ENCODE data around the gene FMNL3. TPM values are rescaled to one million over a fixed set of nuclear protein-coding genes. Genes with fewer than 3 reads are reported as not detected.

The FMNL3 gene
- total RNA-seq, 1 experiment from 2014 or later: 3.5 TPM

DNA sequence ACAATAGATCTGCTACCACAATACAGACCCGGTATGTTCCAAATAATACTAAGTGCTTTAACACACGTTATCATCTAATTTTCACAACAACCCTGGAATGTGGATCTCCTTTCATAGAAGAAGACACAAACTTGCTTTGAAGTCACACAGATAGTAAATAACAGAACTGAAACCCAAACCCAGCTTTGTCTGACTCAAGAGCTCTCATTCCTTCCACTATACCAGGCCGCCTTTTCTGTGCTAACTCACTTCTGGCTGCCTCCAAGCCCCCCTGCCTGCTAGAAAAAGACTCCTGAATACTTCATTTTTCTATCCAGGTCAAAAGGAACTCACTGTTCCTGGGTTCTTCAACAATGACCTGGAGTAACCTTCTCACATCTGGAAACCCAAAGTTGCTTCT lies 46.0 kb downstream of the FMNL3 start:
- H3K9me2 ChIP-seq (ENCODE audit: insufficient read depth): 0 out of 2 replicates have a peak, but pooled peaks cover 2% of the 10 kb centered on the region
- no peak overlapping the region for H3K4me3 ChIP-seq (replicated peaks in 1 of 2; ENCODE audit: low read depth in 1 of 2, low read length in 2 of 2)
- H3K4me1 ChIP-seq (ENCODE audit: control insufficient read depth in 1 of 2, insufficient read depth in 2 of 2, low read length in 2 of 2): peaks cover 0 to 11% of the 10 kb centered on the region in 2 experiments; a peak in 2 of 4 replicates
- H3K27ac ChIP-seq (ENCODE audit: low read depth, low read length): no peak overlapping the region
- no peaks in the 10 kb centered on the region for H3K36me3 ChIP-seq (ENCODE audit: control insufficient read depth in 1 of 2, insufficient read depth in 2 of 2, low read length in 2 of 2)
- DNase-seq (ENCODE audit: low read depth, low spot score) (no peak), ATAC-seq (no peak)
- intact Hi-C loops (cut with micrococcal nuclease): no loop called here
- no peaks in the 10 kb centered on the region for H3K79me2 ChIP-seq (ENCODE audit: insufficient read depth, low read length)
- no peak overlapping the region for H2AFZ ChIP-seq (ENCODE audit: low read depth, low read length, poor library complexity, severe bottlenecking)
- H3K9me3 ChIP-seq (ENCODE audit: control insufficient read depth in 1 of 2, insufficient read depth in 1 of 2, low read depth in 1 of 2, low read length in 2 of 2): no peaks in the 10 kb centered on the region
- H4K20me1 ChIP-seq (ENCODE audit: insufficient read depth): no peaks in the 10 kb centered on the region
- H3K9ac ChIP-seq (ENCODE audit: low read length): no peak overlapping the region
- ChIA-PET RAD21 (ENCODE audit: low non-redundant PET in 1 of 2, low total read pairs in 2 of 2, uncharacterized antibody in 2 of 2, unreplicated experiment in 2 of 2) (no interaction called here), CTCF (no interaction called here), POLR2A (no interaction called here)
- H3K4me2 ChIP-seq (ENCODE audit: low read length): no peak overlapping the region
- BruUV-seq (replicated peaks): no TSS peak
- TF ChIP-seq ZNF274 (IDR thresholded peaks at IDR 0.05; ENCODE audit: low read depth, low read length) (no peak), CEBPB (IDR thresholded peaks at IDR 0.05; ENCODE audit: low read depth) (no peak), ELF1 (IDR thresholded peaks at IDR 0.05; ENCODE audit: borderline replicate concordance, low read depth) (no peak), EZH2phosphoT487 (IDR thresholded peaks at IDR 0.05; ENCODE audit: borderline replicate concordance) (no peak), EGR1 (IDR thresholded peaks at IDR 0.05; ENCODE audit: low read depth) (no peak), SP1 (IDR thresholded peaks at IDR 0.05; ENCODE audit: low read depth) (no peak), POLR2A (IDR thresholded peaks at IDR 0.05; ENCODE audit: borderline replicate concordance, extremely low read depth, insufficient read depth, insufficient read length) (no peak), FOSL1 (IDR thresholded peaks at IDR 0.05; ENCODE audit: low read depth) (no peak), TCF7L2 (IDR thresholded peaks at IDR 0.05; ENCODE audit: borderline replicate concordance, extremely low read depth, insufficient read depth, insufficient read length) (no peak)
- TF ChIP-seq, protein P1, sequence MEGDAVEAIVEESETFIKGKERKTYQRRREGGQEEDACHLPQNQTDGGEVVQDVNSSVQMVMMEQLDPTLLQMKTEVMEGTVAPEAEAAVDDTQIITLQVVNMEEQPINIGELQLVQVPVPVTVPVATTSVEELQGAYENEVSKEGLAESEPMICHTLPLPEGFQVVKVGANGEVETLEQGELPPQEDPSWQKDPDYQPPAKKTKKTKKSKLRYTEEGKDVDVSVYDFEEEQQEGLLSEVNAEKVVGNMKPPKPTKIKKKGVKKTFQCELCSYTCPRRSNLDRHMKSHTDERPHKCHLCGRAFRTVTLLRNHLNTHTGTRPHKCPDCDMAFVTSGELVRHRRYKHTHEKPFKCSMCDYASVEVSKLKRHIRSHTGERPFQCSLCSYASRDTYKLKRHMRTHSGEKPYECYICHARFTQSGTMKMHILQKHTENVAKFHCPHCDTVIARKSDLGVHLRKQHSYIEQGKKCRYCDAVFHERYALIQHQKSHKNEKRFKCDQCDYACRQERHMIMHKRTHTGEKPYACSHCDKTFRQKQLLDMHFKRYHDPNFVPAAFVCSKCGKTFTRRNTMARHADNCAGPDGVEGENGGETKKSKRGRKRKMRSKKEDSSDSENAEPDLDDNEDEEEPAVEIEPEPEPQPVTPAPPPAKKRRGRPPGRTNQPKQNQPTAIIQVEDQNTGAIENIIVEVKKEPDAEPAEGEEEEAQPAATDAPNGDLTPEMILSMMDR (IDR thresholded peaks at IDR 0.05 in 2 of 3, conservative IDR thresholded peaks at IDR 0.05 in 1 of 3; ENCODE audit: borderline replicate concordance in 1 of 3, insufficient read depth in 1 of 3, low read depth in 2 of 3, low read length in 2 of 3): no peak
- TF ChIP-seq, protein P2, sequence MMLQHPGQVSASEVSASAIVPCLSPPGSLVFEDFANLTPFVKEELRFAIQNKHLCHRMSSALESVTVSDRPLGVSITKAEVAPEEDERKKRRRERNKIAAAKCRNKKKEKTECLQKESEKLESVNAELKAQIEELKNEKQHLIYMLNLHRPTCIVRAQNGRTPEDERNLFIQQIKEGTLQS (IDR thresholded peaks at IDR 0.05): no peak
- H3K27me3 ChIP-seq (ENCODE audit: insufficient read depth, low read length): no peaks in the 10 kb centered on the region
